LoVo (cell line): ENCODE measurements around the gene AIPL1.

ENCODE experiments used
- DNase-seq: peaks from one replicate; pipeline ENCODE4 v3.0.0-alpha.2; 2016; ENCODE audit warnings: low spot score

Gene AIPL1

GRCh38 chr17:6465206-6466003 is 30.5 kb upstream of the AIPL1 start:
- DNase-seq: no peak

- DNase-seq: no peak
Measured at GRCh38 chr17:6464446-6465041, 29.6 kb upstream of the AIPL1 start.

GRCh38 chr17:6463616-6464445 is 28.9 kb upstream of the AIPL1 start:
- no peak for DNase-seq

- DNase-seq: no peak
Measured at GRCh38 chr17:6462692-6463091, 27.8 kb upstream of the AIPL1 start.

GRCh38 chr17:6461792-6462524 is 27.0 kb upstream of the AIPL1 start:
- DNase-seq: no peak

GRCh38 chr17:6461246-6461645 is 26.3 kb upstream of the AIPL1 start:
- no peak for DNase-seq

- DNase-seq: no peak
Measured at GRCh38 chr17:6460531-6461161, 25.7 kb upstream of the AIPL1 start.

GRCh38 chr17:6458460-6458950 is 23.6 kb upstream of the AIPL1 start:
- DNase-seq: no peak

GRCh38 chr17:6457688-6458459 is 23.0 kb upstream of the AIPL1 start:
- DNase-seq: no peak

GRCh38 chr17:6456914-6457687 is 22.2 kb upstream of the AIPL1 start:
- DNase-seq: no peak

- DNase-seq: no peak
Measured at GRCh38 chr17:6456321-6456720, 21.4 kb upstream of the AIPL1 start.

- no peak for DNase-seq
Measured at GRCh38 chr17:6455321-6455705, 20.4 kb upstream of the AIPL1 start.

GRCh38 chr17:6454495-6455320 is 19.8 kb upstream of the AIPL1 start:
- DNase-seq: no peak

GRCh38 chr17:6453279-6454024 is 18.5 kb upstream of the AIPL1 start:
- DNase-seq: no peak

- no peak for DNase-seq
Measured at GRCh38 chr17:6452471-6453266, 17.7 kb upstream of the AIPL1 start.

- no peak for DNase-seq
Measured at GRCh38 chr17:6450926-6451832, 16.3 kb upstream of the AIPL1 start.
